Sigmoid colon (tissue), 7 donors: Measurements from ENCODE around the gene YPEL5. TPM values are rescaled to one million over a fixed set of nuclear protein-coding genes. Genes with fewer than 3 reads are reported as not detected.

Source experiments
- DNase-seq: peaks from one replicate; pipeline ENCODE4 v3.0.0-alpha.2; 2019
- H3K27ac ChIP-seq, 4 donors: fragments of 200-600 bp; sonication (generic); one replicate each; pipeline ENCODE4 v1.5.1; 2016 to 2019; ENCODE audit warnings: mild to moderate bottlenecking in 1 of 4
- H3K27me3 ChIP-seq, 3 donors: fragments of 200-600 bp; sonication (generic); one replicate each; pipeline ENCODE4 v1.5.1; 2019; ENCODE audit warnings: mild to moderate bottlenecking in 1 of 3
- H3K36me3 ChIP-seq, 4 donors: fragments of 200-600 bp; sonication (generic); one replicate each; pipeline ENCODE4 v1.5.1; 2016 to 2019
- H3K4me1 ChIP-seq, 4 donors: fragments of 200-600 bp; sonication (generic); one replicate each; pipeline ENCODE4 v1.5.1; 2017 to 2019
- H3K4me3 ChIP-seq, 4 donors: fragments of 200-600 bp; sonication (generic); one replicate each; pipeline ENCODE4 v1.5.1; 2017 to 2019; ENCODE audit warnings: mild to moderate bottlenecking in 2 of 4, moderate library complexity in 1 of 4
- H3K9me3 ChIP-seq, 4 donors: fragments of 200-600 bp in 3 of 4; sonication (generic) in 3 of 4; one replicate each; pipeline versions ENCODE4 v1.5.1 to v1.6.1; 2013 to 2019
- EP300 ChIP-seq, 4 donors: sonication (generic); formaldehyde crosslinking; IDR thresholded peaks; one replicate each; pipeline ENCODE4 v1.6.1; 2017; ENCODE audit warnings: antibody characterized with exemption in 4 of 4
- POLR2A ChIP-seq, 2 donors: fragments of 450-650 bp; IDR thresholded peaks; one replicate each; pipeline ENCODE4 v1.6.1; 2016; ENCODE audit warnings: antibody characterized with exemption in 2 of 2, mild to moderate bottlenecking in 2 of 2, moderate library complexity in 2 of 2
- POLR2AphosphoS5 ChIP-seq, 4 donors: sonication (generic); formaldehyde crosslinking; IDR thresholded peaks; one replicate each; pipeline ENCODE4 v1.6.1; 2017; ENCODE audit warnings: antibody characterized with exemption in 4 of 4
- WGBS, 2 donors: extraction: QIAGEN DNeasy Blood & Tissue Kit; methylation state at CpG; one replicate each; pipeline ENCODE4 v1.1.7; 2013; 5-methylcytosine and 5-hydroxymethylcytosine counted together
- intact Hi-C: fragments of 100-400 bp; cut with DNase I; formaldehyde crosslinking; loops from one replicate; pipeline ENCODE4 v1.15.1; 2023
- polyA plus RNA-seq, 3 donors: library from polyadenylated mRNA; stranded (reverse); fragments of 200-250 nt; gene quantifications; one replicate each; pipeline ENCODE4 v1.2.3, GENCODE V29; 2013
- small RNA-seq, 3 donors: library from RNA; depleted of rRNA; stranded (forward); fragments of <200 nt; gene quantifications; one replicate each; pipeline ENCODE3, GENCODE V24; 2016
- total RNA-seq, 4 donors: library from RNA; depleted of rRNA; stranded (reverse); fragments of >200 nt; gene quantifications; one replicate each; pipeline ENCODE4 v1.1.0, GENCODE V29; 2016
- TF ChIP-seq, protein P1 (sequence below), 4 experiments: fragments of 450-650 bp in 3 of 4; fragments of 200-600 bp in 1 of 4; IDR thresholded peaks; one replicate each; pipeline ENCODE4 v1.5.1; 2016 to 2019; ENCODE audit warnings: antibody characterized with exemption in 4 of 4, mild to moderate bottlenecking in 3 of 4, moderate library complexity in 2 of 4
- donor health status: healthy with polysubstance abuse.
- donor health status: Bipolar disorder and iron deficiency.
- donor health status: healthy.

YPEL5 gene
- total and polyA plus RNA-seq, 7 donors, result 36.9 to 155 (median 132) TPM

DNA sequence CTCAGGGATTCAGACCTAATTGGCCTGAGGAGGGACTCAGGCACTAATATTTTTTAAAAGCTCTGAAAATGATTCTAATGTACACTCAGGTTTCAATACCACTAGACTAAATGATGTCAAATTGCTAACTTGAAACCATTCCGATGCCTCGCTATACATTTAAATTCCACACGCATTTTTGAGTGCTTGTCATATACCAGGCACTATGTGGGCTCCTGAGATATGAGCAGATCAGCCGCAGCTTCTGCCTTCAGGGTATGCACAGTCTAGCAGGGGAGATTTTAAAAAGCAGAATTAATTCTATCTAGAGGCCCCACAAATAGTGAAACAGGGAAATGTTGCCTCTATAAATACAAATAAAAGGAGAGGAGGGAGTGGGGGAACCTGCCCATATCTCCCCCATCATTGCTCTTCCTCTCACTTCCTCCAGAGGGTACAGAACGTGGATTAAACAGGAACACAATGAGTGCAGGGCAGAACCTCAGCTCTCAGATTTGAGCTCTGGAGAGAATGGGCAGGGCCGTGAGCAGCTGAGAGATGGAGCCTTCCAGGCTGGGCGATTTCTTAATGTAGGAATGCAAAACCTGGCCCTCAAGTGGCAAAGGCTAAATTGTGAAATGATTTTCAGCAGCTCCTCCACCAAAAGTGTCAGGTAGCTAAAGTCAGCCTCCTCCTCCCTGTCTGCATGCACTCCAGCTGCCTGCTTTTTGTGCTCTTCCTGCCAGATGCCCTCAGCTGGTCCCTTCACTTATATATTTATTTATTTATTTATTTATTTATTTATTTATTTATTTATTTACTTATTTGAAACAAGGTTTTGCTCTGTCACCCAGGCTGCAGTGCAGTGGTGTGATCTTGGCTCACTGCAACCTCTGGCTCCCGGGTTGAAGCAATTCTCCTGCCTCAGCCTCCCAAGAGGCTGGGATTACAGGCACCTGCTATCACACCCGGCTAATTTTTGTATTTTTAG lies 59.9 kb downstream of the YPEL5 start:
- intact Hi-C loops, result no loop called here
- TF ChIP-seq POLR2A (IDR thresholded peaks at IDR 0.05) (no peak), EP300 (IDR thresholded peaks at IDR 0.05) (no peak), POLR2AphosphoS5 (IDR thresholded peaks at IDR 0.05) (no peak)
- TF ChIP-seq, protein P1, sequence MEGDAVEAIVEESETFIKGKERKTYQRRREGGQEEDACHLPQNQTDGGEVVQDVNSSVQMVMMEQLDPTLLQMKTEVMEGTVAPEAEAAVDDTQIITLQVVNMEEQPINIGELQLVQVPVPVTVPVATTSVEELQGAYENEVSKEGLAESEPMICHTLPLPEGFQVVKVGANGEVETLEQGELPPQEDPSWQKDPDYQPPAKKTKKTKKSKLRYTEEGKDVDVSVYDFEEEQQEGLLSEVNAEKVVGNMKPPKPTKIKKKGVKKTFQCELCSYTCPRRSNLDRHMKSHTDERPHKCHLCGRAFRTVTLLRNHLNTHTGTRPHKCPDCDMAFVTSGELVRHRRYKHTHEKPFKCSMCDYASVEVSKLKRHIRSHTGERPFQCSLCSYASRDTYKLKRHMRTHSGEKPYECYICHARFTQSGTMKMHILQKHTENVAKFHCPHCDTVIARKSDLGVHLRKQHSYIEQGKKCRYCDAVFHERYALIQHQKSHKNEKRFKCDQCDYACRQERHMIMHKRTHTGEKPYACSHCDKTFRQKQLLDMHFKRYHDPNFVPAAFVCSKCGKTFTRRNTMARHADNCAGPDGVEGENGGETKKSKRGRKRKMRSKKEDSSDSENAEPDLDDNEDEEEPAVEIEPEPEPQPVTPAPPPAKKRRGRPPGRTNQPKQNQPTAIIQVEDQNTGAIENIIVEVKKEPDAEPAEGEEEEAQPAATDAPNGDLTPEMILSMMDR (IDR thresholded peaks at IDR 0.05), result no peak
- WGBS, 2 donors, result 81 to 87% methylated on average over 9 of the region's 9 CpGs

DNA sequence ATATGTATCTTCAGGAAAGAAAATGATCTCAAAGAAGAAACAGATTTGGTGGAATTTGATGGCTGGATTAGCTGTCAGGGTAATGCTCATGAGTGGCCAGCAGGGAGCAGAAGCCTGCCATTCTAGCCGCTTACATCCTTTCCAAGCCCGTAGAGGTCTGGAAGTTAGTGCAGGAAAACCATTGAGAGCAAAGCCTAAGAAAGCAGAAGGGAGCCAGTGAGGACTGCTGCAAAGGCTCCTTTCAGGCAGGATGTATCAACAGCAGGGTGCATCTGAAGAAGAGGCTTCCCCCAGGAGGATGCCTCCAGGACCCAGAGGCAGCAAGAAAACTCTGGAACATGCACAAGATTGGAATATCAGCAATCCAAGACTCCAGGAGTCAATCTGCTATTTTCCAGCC lies 61.6 kb downstream of the YPEL5 start:
- intact Hi-C loops, result loop anchor here (1.0 to 2.0 kb wide), 2 partner anchors 44 to 499 kb away; no protein-coding TSS in a partner anchor
- TF ChIP-seq, protein P1 (IDR thresholded peaks at IDR 0.05), result peak; percentile 82 to 95 (median 89)
- peak in 1 of 4 donors; percentile 10 for TF ChIP-seq POLR2AphosphoS5 (IDR thresholded peaks at IDR 0.05)
- no peak for TF ChIP-seq POLR2A (IDR thresholded peaks at IDR 0.05)
- 1% methylated on average over 2 of the region's 2 CpGs for WGBS, 2 donors
- H3K4me1 ChIP-seq, result peaks cover 0 to 7% (median 4%) of the 10 kb centered on the region in 4 donors
- no peak overlapping the region for H3K4me3 ChIP-seq
- H3K27ac ChIP-seq, result peak overlapping the region in 1 of 4 donors; percentile 18
- H3K9me3 ChIP-seq, result no peaks in the 10 kb centered on the region
- peak; percentile 86 for DNase-seq
- no peaks in the 10 kb centered on the region for H3K27me3 ChIP-seq
- no peaks in the 10 kb centered on the region for H3K36me3 ChIP-seq

More for the DNA sequence above, 59.9 kb downstream of the YPEL5 start:
- H3K27ac ChIP-seq, result no peak overlapping the region
- H3K4me1 ChIP-seq, result peaks cover 0 to 24% (median 21%) of the 10 kb centered on the region in 4 donors
- no peak overlapping the region for H3K4me3 ChIP-seq
- no peaks in the 10 kb centered on the region for H3K27me3 ChIP-seq
- DNase-seq, result peak; percentile 51
- no peaks in the 10 kb centered on the region for H3K36me3 ChIP-seq
- H3K9me3 ChIP-seq, result no peaks in the 10 kb centered on the region

DNA sequence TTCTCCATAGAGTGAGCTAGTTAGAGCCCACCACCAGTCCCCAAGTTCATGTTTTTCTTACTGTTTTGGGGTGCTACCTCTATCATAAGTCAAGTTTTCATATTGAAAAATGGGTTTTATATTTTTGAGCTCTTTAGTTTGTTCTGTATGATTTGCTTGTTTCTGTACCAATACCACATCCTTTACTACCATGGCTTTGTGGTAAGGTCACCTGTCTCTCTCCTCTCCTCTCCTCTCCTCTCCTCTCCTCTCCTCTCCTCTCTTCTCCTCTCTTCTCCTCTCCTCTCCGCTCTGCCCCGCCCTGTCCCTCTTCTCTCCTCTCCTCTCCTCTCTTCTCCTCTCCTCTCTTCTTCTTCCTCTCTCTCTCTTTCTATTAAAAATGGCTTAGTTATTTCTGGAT lies 62.4 kb downstream of the YPEL5 start:
- no peak overlapping the region for H3K4me3 ChIP-seq
- no peak overlapping the region for H3K27ac ChIP-seq
- H3K9me3 ChIP-seq, result no peaks in the 10 kb centered on the region
- DNase-seq, result no peak
- no peak for TF ChIP-seq POLR2A (IDR thresholded peaks at IDR 0.05)
- TF ChIP-seq POLR2AphosphoS5 (IDR thresholded peaks at IDR 0.05), result no peak
- no peak for TF ChIP-seq EP300 (IDR thresholded peaks at IDR 0.05)
- TF ChIP-seq, protein P1 (IDR thresholded peaks at IDR 0.05), result no peak
- no peaks in the 10 kb centered on the region for H3K27me3 ChIP-seq
- intact Hi-C loops, result loop anchor here (2.0 kb wide), 1 partner anchor 44 kb away; no protein-coding TSS in a partner anchor
- H3K4me1 ChIP-seq, result peaks cover 0 to 6% (median 2%) of the 10 kb centered on the region in 4 donors
- H3K36me3 ChIP-seq, result no peaks in the 10 kb centered on the region
- WGBS, 2 donors, result 78 to 86% methylated on average over 1 of the region's 2 CpGs

Small RNA genes lying within 50 kb of the gene (small RNA-seq; reads per million reads assigned to genes)
- gene SNORA10B, result 0 reads per million in 3 donors

Other genes starting within 250 kb of the YPEL5 start
- gene ALK, start 225.4 kb upstream of the YPEL5 start, total RNA-seq, result 1 to 10 TPM; 1.1 to 2.9 (median 1.4) TPM
- gene ALK, start 225.4 kb upstream of the YPEL5 start, polyA plus RNA-seq, result under 1 TPM in 2 of 3 donors, not detected in 1; 0.31 to 0.60 TPM
- gene LBH, start 84.5 kb downstream of the YPEL5 start, total RNA-seq, result 10 to 100 TPM; 11.4 to 25.0 (median 22.2) TPM
- 10 to 100 TPM in 1 of 3 donors, 1 to 10 TPM in 2; 4.2 to 51.8 (median 5.3) TPM for gene LBH, start 84.5 kb downstream of the YPEL5 start, polyA plus RNA-seq